CD4-positive, alpha-beta T cell treated with Interleukin-6 for 4 hours (primary cell): ENCODE data around the gene INSYN1.
"Not testable (repeated sequence)": the region's sequence is repeated elsewhere in the genome, so short reads cannot be mapped to it uniquely, and the experiment has no call there.

Experiments
- DNase-seq: peaks from one replicate; pipeline ENCODE4 v3.0.0-alpha.2; 2020; ENCODE audit warnings: mixed read lengths

INSYN1 gene, protein sequence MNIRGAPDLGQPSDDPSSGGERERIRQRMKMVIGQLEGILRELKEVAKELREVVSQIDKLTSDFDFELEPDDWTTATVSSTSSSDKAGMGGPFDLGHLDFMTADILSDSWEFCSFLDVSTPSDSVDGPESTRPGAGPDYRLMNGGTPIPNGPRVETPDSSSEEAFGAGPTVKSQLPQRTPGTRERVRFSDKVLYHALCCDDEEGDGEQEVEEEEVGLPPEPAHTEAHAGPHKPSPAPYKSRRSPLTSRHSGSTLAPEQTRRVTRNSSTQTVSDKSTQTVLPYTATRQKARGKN

DNA sequence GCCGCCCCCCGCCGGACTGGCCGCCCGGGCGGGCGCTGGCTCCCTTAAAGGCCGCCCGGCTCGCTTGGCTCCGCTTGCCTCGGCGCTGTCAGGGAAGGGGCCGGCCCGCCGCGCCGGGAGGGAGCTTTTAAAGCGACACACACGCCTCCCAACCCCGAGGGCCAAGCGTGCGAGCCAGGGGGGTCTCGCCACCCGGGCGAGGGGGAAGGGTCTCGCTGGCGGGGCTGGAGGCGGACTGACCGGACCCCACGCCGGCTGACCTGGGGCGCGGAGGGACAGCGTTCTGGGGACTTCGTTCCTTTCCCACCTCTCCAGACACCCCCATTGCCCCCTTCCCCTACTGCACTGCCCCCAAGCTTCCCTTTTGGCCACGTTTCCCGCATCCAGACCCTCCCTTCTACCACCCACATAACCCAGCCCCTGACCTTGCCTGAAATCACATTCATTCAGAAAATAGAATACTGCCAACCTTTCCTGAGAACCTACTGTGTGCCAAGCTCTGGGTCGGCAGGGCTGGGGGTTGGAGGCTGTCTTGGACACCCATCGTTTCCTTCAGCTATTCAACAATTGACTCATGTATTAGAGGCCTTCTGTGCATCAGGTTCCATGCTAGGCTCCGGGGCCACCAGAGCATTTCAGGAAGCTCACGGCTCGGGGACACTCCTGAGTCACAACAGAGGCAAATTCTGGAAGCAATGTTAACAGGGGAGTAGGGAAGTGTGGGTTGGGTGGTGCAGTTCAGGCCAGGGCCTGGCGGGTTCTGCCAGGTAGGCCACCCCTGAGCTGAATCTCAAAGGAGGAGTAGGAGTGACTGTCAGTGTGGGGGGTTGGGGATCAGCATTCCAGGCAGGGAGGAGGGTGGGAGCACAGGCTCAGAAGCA lies at the start of gene INSYN1:
Gene INSYN1 (minus strand): TSS at position 102 of the 881 bp plus-strand sequence. CDS start 2,221 bp downstream, outside the sequence.
- DNase-seq, result no peak

DNA sequence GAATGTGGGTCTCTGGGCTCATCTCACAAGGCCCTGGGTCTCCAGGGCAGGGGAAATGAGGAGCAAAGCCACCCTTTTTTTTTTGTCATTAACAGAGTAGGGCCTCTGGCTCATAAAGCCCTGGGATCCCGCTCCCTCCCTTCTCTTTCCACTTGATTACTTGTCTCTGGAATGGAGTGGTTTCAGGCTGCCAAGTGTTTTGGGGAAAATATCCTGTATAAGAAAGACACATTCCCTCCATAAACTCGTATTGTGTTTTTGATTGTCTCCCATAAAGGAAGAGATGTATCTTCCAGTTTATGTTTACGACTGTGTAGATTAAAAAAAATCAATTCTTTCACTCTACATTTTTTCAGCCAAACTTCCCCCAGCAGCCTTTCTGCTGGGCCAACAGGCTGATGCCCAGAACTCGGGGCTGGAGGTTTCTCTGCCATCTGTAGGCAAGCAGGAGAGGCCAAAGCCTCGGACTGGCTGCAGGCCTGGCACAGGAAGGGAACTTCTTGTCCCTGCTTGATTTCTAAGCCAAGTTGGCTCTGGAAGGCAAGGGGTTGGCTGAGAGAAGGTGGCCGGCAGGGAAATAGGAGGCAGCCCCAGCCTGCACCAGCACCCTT lies 49.4 kb upstream of the INSYN1 start:
- DNase-seq, result no peak

- no peak for DNase-seq
Measured at GRCh38 chr15:73800662-73801345, 47.7 kb upstream of the INSYN1 start.

DNA sequence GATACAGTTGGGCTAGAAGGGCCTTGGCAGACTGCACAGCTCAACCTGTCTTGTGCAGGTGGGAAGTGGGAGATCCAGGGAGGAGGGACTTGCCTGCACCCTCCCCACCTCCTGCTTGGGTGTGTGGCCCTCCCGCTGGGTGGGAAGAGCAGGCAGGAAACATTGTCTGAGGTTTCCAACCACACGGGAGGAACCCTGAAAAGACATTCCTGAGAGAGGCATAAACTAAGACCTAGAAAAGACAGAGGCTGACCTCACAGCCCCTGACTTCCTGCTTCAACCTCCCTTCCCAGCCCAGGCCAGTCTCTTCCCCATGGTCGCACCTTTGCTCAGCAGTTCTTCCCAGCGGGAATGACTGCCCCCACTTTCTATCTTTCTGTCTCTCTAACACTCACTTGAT lies 46.3 kb upstream of the INSYN1 start:
- DNase-seq, result no peak

- DNase-seq, result no peak
Measured at GRCh38 chr15:73797366-73798158, 44.4 kb upstream of the INSYN1 start.

- no peak for DNase-seq
Measured at GRCh38 chr15:73796331-73796831, 43.2 kb upstream of the INSYN1 start.

DNA sequence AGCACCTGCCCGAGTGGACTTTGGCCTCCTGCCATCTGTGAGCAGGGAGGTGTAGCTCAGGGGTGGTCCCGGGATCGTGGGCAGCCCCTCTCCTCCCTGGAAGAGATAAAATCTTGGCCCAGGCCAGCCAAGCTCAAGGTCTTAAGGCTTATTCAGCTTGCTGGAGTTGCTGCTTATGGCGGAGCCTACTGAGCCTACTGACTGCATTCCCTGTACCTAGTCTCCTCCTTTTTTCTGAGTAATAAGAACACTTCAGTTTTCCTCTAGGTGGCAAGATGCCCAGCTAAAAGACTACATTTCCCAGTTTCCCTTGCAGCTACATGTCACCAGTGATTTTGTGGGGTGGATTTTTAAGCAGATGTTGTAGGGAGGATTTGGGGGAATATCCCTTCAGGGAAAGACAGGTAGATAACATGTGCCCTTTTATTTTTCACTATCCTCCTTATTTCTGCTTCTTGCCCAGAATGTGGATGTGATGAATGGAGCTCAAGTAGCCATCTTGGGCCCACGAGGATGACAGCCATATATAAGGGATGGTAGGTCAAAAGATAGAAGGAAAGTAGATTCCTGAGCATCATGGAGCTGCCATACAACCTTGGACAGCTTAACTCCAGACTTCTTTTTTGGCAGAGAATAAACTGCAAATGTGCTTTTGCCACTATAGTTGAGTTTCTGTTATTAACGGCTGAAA lies 41.4 kb upstream of the INSYN1 start:
- no peak for DNase-seq

DNA sequence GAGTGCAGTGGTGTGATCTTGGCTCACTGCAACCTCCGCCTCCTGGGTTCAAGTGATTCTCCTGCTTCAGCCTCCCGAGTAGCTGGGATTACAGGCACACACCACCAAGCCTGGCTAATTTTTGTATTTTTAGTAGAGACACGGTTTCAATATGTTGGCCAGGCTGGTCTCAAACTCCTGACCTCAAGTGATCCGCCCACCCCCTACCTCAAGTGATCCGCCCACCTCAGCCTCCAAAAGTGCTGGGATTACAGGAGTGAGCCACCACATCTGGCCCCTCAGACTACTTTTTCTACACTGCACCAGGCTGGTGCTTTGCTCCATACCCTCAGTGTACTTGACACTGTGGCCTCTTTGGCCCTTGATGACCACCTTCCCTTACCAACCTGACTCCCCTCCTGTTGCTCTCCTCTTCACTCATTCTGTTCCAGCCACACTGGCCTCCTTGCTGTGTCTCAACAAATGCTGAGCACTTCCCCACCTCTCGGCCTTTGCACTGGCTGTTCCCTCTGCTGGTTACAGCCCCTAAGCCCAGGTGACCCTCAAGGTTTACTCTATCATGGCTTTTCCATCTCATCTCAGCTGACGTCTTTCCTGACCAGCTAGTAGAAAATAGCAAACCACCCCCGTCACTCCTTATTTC lies 39.9 kb upstream of the INSYN1 start:
- DNase-seq, result not testable (repeated sequence)

GRCh38 chr15:73792415-73792814 lies 39.3 kb upstream of the INSYN1 start:
- no peak for DNase-seq

DNA sequence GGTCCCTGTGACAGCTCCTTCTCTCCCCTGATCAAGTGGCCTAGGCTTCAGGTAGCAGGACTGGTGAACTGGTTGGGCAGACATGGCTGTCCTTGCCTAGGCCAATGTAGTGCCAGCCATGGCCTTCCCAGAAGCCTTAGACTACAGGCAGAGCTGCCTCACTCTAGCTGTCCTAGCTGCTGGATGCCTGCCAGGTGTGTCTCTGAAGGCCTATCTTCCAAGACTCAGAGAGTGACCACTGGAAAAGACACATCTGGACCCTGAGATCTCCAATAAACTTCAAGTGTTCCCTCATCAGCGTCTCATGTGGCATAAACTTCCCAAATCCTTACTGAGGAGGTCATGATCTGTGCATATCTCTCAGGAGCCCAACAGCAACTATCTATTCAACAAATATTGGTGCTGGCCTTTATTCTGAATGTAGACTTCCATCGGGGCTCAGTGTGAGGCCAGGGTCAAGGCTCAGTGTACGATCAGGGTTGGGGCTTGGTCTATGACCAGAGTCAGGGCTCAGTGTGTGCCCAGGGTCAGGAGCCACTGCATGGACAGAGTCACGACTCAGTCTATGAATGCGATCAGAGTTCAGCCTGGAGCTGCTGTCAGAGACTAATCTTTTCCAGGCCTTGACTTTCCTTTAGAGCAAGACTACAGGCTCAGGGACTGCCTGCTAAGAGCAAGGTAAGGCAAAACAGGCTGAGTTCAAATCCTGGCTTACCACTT lies 36.5 kb upstream of the INSYN1 start:
- DNase-seq, result no peak

- DNase-seq, result no peak
Measured at GRCh38 chr15:73787621-73788020, 34.5 kb upstream of the INSYN1 start.

- DNase-seq, result no peak
Measured at GRCh38 chr15:73786538-73786937, 33.4 kb upstream of the INSYN1 start.

DNA sequence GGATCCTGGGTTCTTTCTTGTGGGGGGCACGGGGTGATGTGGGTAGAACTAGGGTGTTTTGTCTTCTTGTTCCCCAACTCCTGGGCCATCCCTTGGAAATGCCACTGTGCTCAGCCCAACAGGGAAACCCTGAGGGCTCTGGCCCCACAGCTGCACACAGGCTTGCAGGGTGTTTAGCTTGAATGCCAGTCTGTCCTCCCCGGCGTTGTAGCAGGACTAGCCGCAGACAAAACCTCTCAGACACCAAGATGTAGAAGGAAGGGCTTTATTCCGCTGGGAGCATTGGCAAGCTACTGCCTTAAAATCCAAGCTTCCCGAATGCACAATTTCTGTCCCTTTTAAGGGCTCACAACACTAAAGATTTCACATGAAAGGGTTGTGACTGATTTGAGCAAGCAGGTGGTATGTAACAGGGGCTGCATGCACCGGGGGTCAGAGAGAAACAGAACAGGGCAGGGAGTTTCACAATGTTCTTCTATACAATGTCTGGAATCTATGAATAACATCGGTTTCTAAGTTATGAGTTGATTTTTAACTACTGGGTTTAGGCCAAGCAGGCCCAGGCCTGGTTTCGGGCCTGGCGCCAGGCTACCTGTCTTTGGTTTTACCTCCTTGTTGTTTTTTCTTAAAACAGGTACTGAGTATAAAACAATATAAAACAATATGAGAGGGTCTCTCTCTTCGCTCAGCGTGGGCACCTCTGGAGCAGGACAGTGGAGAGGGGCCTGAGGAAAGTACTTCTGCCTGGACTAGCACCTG lies 32.3 kb upstream of the INSYN1 start:
- DNase-seq, result not testable (repeated sequence)

GRCh38 chr15:73784291-73784690 lies 31.1 kb upstream of the INSYN1 start:
- no peak for DNase-seq

DNA sequence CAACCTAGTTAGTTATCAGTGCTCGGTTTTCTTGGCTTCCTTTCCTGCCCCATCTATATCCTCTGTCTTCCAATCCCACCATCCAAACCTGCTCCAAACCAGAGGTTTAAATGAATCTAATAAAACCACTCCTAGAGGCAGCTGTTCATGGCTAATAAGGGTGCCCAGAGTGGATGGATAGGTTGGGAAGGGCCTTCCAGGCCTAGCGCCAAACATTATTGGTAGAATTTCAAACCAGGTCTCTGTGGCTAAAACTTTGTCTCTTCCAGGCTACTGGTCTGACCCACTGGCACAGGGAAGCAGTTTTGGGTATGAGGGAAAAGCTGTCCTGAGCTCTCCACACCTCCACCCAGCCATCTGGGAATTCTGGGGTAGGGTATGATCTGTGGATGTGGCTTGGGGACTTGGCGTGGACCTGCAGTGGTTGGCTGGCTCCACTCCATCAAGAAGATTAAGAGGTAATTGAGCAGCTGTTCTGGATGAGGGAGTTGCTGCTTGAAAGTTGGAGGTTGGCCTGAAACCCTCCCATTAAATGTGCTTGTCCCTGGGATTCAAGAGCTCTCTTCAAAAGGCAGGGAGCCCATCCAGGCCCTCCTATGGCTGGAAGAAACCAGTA lies 29.3 kb upstream of the INSYN1 start:
- no peak for DNase-seq

- DNase-seq, result no peak
Measured at GRCh38 chr15:73781038-73781925, 28.1 kb upstream of the INSYN1 start.

DNA sequence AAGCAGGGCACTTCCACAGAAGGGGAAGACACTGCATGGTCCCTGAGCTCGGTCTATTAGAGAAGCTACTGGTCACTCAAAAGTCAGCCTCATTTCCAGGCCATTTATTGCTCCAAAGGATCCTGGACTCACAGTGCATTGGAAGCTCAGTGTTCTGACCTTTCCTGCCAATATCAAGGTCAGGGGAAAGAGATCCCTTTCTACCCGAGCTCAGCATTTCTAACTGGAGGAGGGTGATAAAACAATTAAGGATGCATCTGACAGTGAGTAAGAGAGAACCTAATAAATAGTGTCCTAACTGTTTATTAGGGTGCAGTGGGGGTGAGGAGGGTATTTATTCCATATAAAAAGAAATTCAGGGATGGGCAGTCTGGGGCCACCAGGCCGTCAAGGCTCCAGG lies 26.8 kb upstream of the INSYN1 start:
- DNase-seq, result no peak

DNA sequence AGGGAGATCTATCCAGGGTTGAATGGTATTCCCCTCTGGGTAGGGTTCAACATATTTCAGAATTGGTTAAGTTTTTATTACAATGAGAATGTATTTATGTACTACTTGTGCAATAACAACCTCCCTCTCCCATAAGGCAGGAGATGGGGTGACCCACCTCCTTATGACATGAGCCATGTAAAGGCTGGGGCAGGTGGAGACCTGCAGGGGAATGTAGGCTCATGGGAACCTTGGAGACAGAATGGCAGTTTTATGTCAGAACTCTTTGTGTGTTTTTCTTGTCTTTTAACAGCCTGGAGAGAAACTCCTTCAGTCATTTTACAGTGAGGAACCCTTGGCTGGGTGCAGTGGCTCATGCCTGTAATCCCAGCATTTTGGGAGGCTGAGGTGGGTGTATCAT lies 24.6 kb upstream of the INSYN1 start:
- no peak for DNase-seq
